ENCODE results near the gene TPGS2.
"Not testable (repeated sequence)": the region's sequence is repeated elsewhere in the genome, so short reads cannot be mapped to it uniquely, and the experiment has no call there.

Gene TPGS2

GRCh38 chr18:36828630-36829361 lies at the start of gene TPGS2, which contains the start of gene KIAA1328:
TPGS2 (minus strand) TSS chr18:36829002; CDS start chr18:36828767, 235 bp downstream.
KIAA1328 (plus strand) TSS chr18:36829127; CDS start chr18:36829139, 12 bp downstream.
- H3K27ac ChIP-seq = peak within 1 kb of the TSS; percentile 75
- peak; percentile 29 for DNase-seq (ENCODE audit: low read depth, low spot score)

- H3K27ac ChIP-seq; DNase-seq (ENCODE audit: low read depth, low spot score): not testable (repeated sequence)
Measured at GRCh38 chr18:36873826-36874225, 45.0 kb upstream of the TPGS2 start.

GRCh38 chr18:36872329-36872728 lies 43.5 kb upstream of the TPGS2 start:
- DNase-seq (ENCODE audit: low read depth, low spot score) = no peak
- H3K27ac ChIP-seq = no peak overlapping the region

- no peak overlapping the region for H3K27ac ChIP-seq
- no peak for DNase-seq (ENCODE audit: low read depth, low spot score)
Measured at GRCh38 chr18:36871801-36872200, 43.0 kb upstream of the TPGS2 start.

- no peak overlapping the region for H3K27ac ChIP-seq
- no peak for DNase-seq (ENCODE audit: low read depth, low spot score)
Measured at GRCh38 chr18:36867056-36867455, 38.3 kb upstream of the TPGS2 start.

- no peak for DNase-seq (ENCODE audit: low read depth, low spot score)
- H3K27ac ChIP-seq = no peak overlapping the region
Measured at GRCh38 chr18:36862182-36862581, 33.4 kb upstream of the TPGS2 start.

- DNase-seq (ENCODE audit: low read depth, low spot score) = no peak
- no peak overlapping the region for H3K27ac ChIP-seq
Measured at GRCh38 chr18:36856815-36857214, 28.0 kb upstream of the TPGS2 start.

- no peak for DNase-seq (ENCODE audit: low read depth, low spot score)
- H3K27ac ChIP-seq = no peak overlapping the region
Measured at GRCh38 chr18:36851202-36851590, 22.4 kb upstream of the TPGS2 start.

GRCh38 chr18:36850527-36851201 lies 21.9 kb upstream of the TPGS2 start:
- no peak overlapping the region for H3K27ac ChIP-seq
- DNase-seq (ENCODE audit: low read depth, low spot score) = peak; percentile 72

GRCh38 chr18:36849288-36850006 lies 20.6 kb upstream of the TPGS2 start:
- no peak overlapping the region for H3K27ac ChIP-seq
- DNase-seq (ENCODE audit: low read depth, low spot score) = no peak

- H3K27ac ChIP-seq = no peak overlapping the region
- DNase-seq (ENCODE audit: low read depth, low spot score) = no peak
Measured at GRCh38 chr18:36848609-36849008, 19.8 kb upstream of the TPGS2 start.

GRCh38 chr18:36843784-36844183 lies 15.0 kb upstream of the TPGS2 start:
- no peak for DNase-seq (ENCODE audit: low read depth, low spot score)
- no peak overlapping the region for H3K27ac ChIP-seq

GRCh38 chr18:36843199-36843598 lies 14.4 kb upstream of the TPGS2 start:
- DNase-seq (ENCODE audit: low read depth, low spot score) = no peak
- H3K27ac ChIP-seq = no peak overlapping the region

- no peak for DNase-seq (ENCODE audit: low read depth, low spot score)
- H3K27ac ChIP-seq = no peak overlapping the region
Measured at GRCh38 chr18:36839835-36840234, 11.0 kb upstream of the TPGS2 start.

- no peak for DNase-seq (ENCODE audit: low read depth, low spot score)
- no peak overlapping the region for H3K27ac ChIP-seq
Measured at GRCh38 chr18:36835927-36836326, 7.1 kb upstream of the TPGS2 start.

- no peak for DNase-seq (ENCODE audit: low read depth, low spot score)
- no peak overlapping the region for H3K27ac ChIP-seq
Measured at GRCh38 chr18:36833120-36833519, 4.3 kb upstream of the TPGS2 start.

GRCh38 chr18:36831139-36831538 lies 2.3 kb upstream of the TPGS2 start:
- no peak overlapping the region for H3K27ac ChIP-seq
- DNase-seq (ENCODE audit: low read depth, low spot score) = peak; percentile 69

GRCh38 chr18:36830158-36830495 lies 1.3 kb upstream of the TPGS2 start:
- no peak for DNase-seq (ENCODE audit: low read depth, low spot score)
- no peak overlapping the region for H3K27ac ChIP-seq

GRCh38 chr18:36829362-36830157 lies 758 bp upstream of the TPGS2 start:
- peak overlapping the region; percentile 75 for H3K27ac ChIP-seq
- DNase-seq (ENCODE audit: low read depth, low spot score) = no peak

- peak overlapping the region; percentile 75 for H3K27ac ChIP-seq
- DNase-seq (ENCODE audit: low read depth, low spot score) = no peak
Measured at GRCh38 chr18:36828157-36828629, 609 bp downstream of the TPGS2 start.

All from epithelial cell of prostate (primary cell).